Measurements from ENCODE around the gene GRIK4.

- TF ChIP-seq CTCF (IDR thresholded peaks at IDR 0.05) (no peak), FOXP1 (CRISPR knock-in tag; IDR thresholded peaks at IDR 0.05; ENCODE audit: borderline replicate concordance) (no peak), ELF4 (CRISPR knock-in tag; IDR thresholded peaks at IDR 0.05; ENCODE audit: low read depth) (no peak), NFE2L1 (CRISPR knock-in tag; IDR thresholded peaks at IDR 0.05) (no peak), IRF1 (CRISPR knock-in tag; IDR thresholded peaks at IDR 0.05) (no peak), USF1 (CRISPR knock-in tag; IDR thresholded peaks at IDR 0.05) (no peak), USF2 (CRISPR knock-in tag; IDR thresholded peaks at IDR 0.05) (no peak), NR2C2 (CRISPR knock-in tag; IDR thresholded peaks at IDR 0.05) (no peak), CBFB (CRISPR knock-in tag; IDR thresholded peaks at IDR 0.05; ENCODE audit: low read depth) (no peak)
- TF ChIP-seq, protein P1, sequence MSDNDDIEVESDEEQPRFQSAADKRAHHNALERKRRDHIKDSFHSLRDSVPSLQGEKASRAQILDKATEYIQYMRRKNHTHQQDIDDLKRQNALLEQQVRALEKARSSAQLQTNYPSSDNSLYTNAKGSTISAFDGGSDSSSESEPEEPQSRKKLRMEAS (CRISPR knock-in tag; IDR thresholded peaks at IDR 0.05): no peak
- TF ChIP-seq, protein P2, sequence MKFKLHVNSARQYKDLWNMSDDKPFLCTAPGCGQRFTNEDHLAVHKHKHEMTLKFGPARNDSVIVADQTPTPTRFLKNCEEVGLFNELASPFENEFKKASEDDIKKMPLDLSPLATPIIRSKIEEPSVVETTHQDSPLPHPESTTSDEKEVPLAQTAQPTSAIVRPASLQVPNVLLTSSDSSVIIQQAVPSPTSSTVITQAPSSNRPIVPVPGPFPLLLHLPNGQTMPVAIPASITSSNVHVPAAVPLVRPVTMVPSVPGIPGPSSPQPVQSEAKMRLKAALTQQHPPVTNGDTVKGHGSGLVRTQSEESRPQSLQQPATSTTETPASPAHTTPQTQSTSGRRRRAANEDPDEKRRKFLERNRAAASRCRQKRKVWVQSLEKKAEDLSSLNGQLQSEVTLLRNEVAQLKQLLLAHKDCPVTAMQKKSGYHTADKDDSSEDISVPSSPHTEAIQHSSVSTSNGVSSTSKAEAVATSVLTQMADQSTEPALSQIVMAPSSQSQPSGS (CRISPR knock-in tag; IDR thresholded peaks at IDR 0.05; ENCODE audit: borderline replicate concordance, low read depth): no peak
- TF ChIP-seq, protein P3, sequence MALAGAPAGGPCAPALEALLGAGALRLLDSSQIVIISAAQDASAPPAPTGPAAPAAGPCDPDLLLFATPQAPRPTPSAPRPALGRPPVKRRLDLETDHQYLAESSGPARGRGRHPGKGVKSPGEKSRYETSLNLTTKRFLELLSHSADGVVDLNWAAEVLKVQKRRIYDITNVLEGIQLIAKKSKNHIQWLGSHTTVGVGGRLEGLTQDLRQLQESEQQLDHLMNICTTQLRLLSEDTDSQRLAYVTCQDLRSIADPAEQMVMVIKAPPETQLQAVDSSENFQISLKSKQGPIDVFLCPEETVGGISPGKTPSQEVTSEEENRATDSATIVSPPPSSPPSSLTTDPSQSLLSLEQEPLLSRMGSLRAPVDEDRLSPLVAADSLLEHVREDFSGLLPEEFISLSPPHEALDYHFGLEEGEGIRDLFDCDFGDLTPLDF (CRISPR knock-in tag; IDR thresholded peaks at IDR 0.05): no peak
These were observed 426.0 kb downstream of the GRIK4 start for GRCh38 chr11:120937501-120937900.

Data from WTC11 (cell line).